ENCODE data around the gene ERC2.
"Not testable (repeated sequence)": the region's sequence is repeated elsewhere in the genome, so short reads cannot be mapped to it uniquely, and the experiment has no call there.

The ERC2 gene

GRCh38 chr3:55863028-55863427 is 605.2 kb downstream of the ERC2 start:
- Histone ChIP-seq H3K9me3 (ENCODE audit: low read length) (no peaks in the 10 kb centered on the region), H3K4me3 (ENCODE audit: low read depth in 1 of 2, low read length in 2 of 2) (no peak overlapping the region), H3K36me3 (ENCODE audit: insufficient read depth, low read length) (no peaks in the 10 kb centered on the region), H3K9ac (ENCODE audit: low read length) (no peak overlapping the region), H3K4me1 (ENCODE audit: insufficient read depth, low read length) (no peaks in the 10 kb centered on the region), H3K27me3 (ENCODE audit: control insufficient read depth in 1 of 2, insufficient read depth in 2 of 2, low read length in 2 of 2) (no peaks in the 10 kb centered on the region), H3K27ac (ENCODE audit: low read depth, low read length) (no peak overlapping the region)

- no peak overlapping the region for H3K27ac ChIP-seq (ENCODE audit: low read depth, low read length)
- no peak overlapping the region for H3K4me3 ChIP-seq (ENCODE audit: low read depth in 1 of 2, low read length in 2 of 2)
These were observed 608.1 kb downstream of the ERC2 start for GRCh38 chr3:55860049-55860721.

GRCh38 chr3:55859305-55859704 is 609.0 kb downstream of the ERC2 start:
- Histone ChIP-seq H3K4me3 (ENCODE audit: low read depth in 1 of 2, low read length in 2 of 2) (no peak overlapping the region), H3K9ac (ENCODE audit: low read length) (no peak overlapping the region), H3K27me3 (ENCODE audit: control insufficient read depth in 1 of 2, insufficient read depth in 2 of 2, low read length in 2 of 2) (no peaks in the 10 kb centered on the region), H3K27ac (ENCODE audit: low read depth, low read length) (no peak overlapping the region), H3K36me3 (ENCODE audit: insufficient read depth, low read length) (no peaks in the 10 kb centered on the region), H3K9me3 (ENCODE audit: low read length) (no peaks in the 10 kb centered on the region), H3K4me1 (ENCODE audit: insufficient read depth, low read length) (no peaks in the 10 kb centered on the region)

More at GRCh38 chr3:55860049-55860721, 608.1 kb downstream of the ERC2 start:
- Histone ChIP-seq H3K36me3 (ENCODE audit: insufficient read depth, low read length) (no peaks in the 10 kb centered on the region), H3K4me1 (ENCODE audit: insufficient read depth, low read length) (no peaks in the 10 kb centered on the region), H3K9me3 (ENCODE audit: low read length) (no peaks in the 10 kb centered on the region), H3K27me3 (ENCODE audit: control insufficient read depth in 1 of 2, insufficient read depth in 2 of 2, low read length in 2 of 2) (no peaks in the 10 kb centered on the region), H3K9ac (ENCODE audit: low read length) (no peak overlapping the region)

- H3K9me3 ChIP-seq (ENCODE audit: low read length): no peaks in the 10 kb centered on the region
- H3K36me3 ChIP-seq (ENCODE audit: insufficient read depth, low read length): no peaks in the 10 kb centered on the region
- H3K27me3 ChIP-seq (ENCODE audit: control insufficient read depth in 1 of 2, insufficient read depth in 2 of 2, low read length in 2 of 2): no peaks in the 10 kb centered on the region
- H3K4me3 ChIP-seq (ENCODE audit: low read depth in 1 of 2, low read length in 2 of 2): no peak overlapping the region
- H3K4me1 ChIP-seq (ENCODE audit: insufficient read depth, low read length): no peaks in the 10 kb centered on the region
- H3K27ac ChIP-seq (ENCODE audit: low read depth, low read length): no peak overlapping the region
- H3K9ac ChIP-seq (ENCODE audit: low read length): no peak overlapping the region
These were observed 609.5 kb downstream of the ERC2 start for GRCh38 chr3:55858727-55859126.

- Histone ChIP-seq H3K4me1 (ENCODE audit: insufficient read depth, low read length) (no peaks in the 10 kb centered on the region), H3K4me3 (ENCODE audit: low read depth in 1 of 2, low read length in 2 of 2) (no peak overlapping the region), H3K27me3 (ENCODE audit: control insufficient read depth in 1 of 2, insufficient read depth in 2 of 2, low read length in 2 of 2) (no peaks in the 10 kb centered on the region), H3K27ac (ENCODE audit: low read depth, low read length) (no peak overlapping the region), H3K36me3 (ENCODE audit: insufficient read depth, low read length) (no peaks in the 10 kb centered on the region), H3K9ac (ENCODE audit: low read length) (no peak overlapping the region), H3K9me3 (ENCODE audit: low read length) (no peaks in the 10 kb centered on the region)
These were observed 610.0 kb downstream of the ERC2 start for GRCh38 chr3:55858302-55858701.

GRCh38 chr3:55857633-55858032 is 610.6 kb downstream of the ERC2 start:
- no peak overlapping the region for H3K27ac ChIP-seq (ENCODE audit: low read depth, low read length)

GRCh38 chr3:55855311-55855710 is 613.0 kb downstream of the ERC2 start:
- H3K9ac ChIP-seq (ENCODE audit: low read length): no peak overlapping the region
- H3K36me3 ChIP-seq (ENCODE audit: insufficient read depth, low read length): no peaks in the 10 kb centered on the region
- no peak overlapping the region for H3K27ac ChIP-seq (ENCODE audit: low read depth, low read length)
- no peaks in the 10 kb centered on the region for H3K9me3 ChIP-seq (ENCODE audit: low read length)
- no peak overlapping the region for H3K4me3 ChIP-seq (ENCODE audit: low read depth in 1 of 2, low read length in 2 of 2)
- H3K27me3 ChIP-seq (ENCODE audit: control insufficient read depth in 1 of 2, insufficient read depth in 2 of 2, low read length in 2 of 2): no peaks in the 10 kb centered on the region
- H3K4me1 ChIP-seq (ENCODE audit: insufficient read depth, low read length): no peaks in the 10 kb centered on the region

More at GRCh38 chr3:55857633-55858032, 610.6 kb downstream of the ERC2 start:
- no peaks in the 10 kb centered on the region for H3K4me1 ChIP-seq (ENCODE audit: insufficient read depth, low read length)
- H3K9me3 ChIP-seq (ENCODE audit: low read length): no peaks in the 10 kb centered on the region
- H3K4me3 ChIP-seq (ENCODE audit: low read depth in 1 of 2, low read length in 2 of 2): no peak overlapping the region
- no peaks in the 10 kb centered on the region for H3K36me3 ChIP-seq (ENCODE audit: insufficient read depth, low read length)
- H3K9ac ChIP-seq (ENCODE audit: low read length): no peak overlapping the region
- H3K27me3 ChIP-seq (ENCODE audit: control insufficient read depth in 1 of 2, insufficient read depth in 2 of 2, low read length in 2 of 2): no peaks in the 10 kb centered on the region

- H3K27me3 ChIP-seq (ENCODE audit: control insufficient read depth in 1 of 2, insufficient read depth in 2 of 2, low read length in 2 of 2): no peaks in the 10 kb centered on the region
- no peak overlapping the region for H3K9ac ChIP-seq (ENCODE audit: low read length)
- H3K9me3 ChIP-seq (ENCODE audit: low read length): no peaks in the 10 kb centered on the region
- no peak overlapping the region for H3K27ac ChIP-seq (ENCODE audit: low read depth, low read length)
- H3K4me1 ChIP-seq (ENCODE audit: insufficient read depth, low read length): no peaks in the 10 kb centered on the region
- no peak overlapping the region for H3K4me3 ChIP-seq (ENCODE audit: low read depth in 1 of 2, low read length in 2 of 2)
- H3K36me3 ChIP-seq (ENCODE audit: insufficient read depth, low read length): no peaks in the 10 kb centered on the region
These were observed 613.8 kb downstream of the ERC2 start for GRCh38 chr3:55854494-55854893.

- H3K27me3 ChIP-seq (ENCODE audit: control insufficient read depth in 1 of 2, insufficient read depth in 2 of 2, low read length in 2 of 2): no peaks in the 10 kb centered on the region
These were observed 615.9 kb downstream of the ERC2 start for GRCh38 chr3:55852326-55852725.

GRCh38 chr3:55842204-55842603 is 626.1 kb downstream of the ERC2 start:
- Histone ChIP-seq H3K36me3 (ENCODE audit: insufficient read depth, low read length) (no peaks in the 10 kb centered on the region), H3K4me3 (ENCODE audit: low read depth in 1 of 2, low read length in 2 of 2) (no peak overlapping the region), H3K27ac (ENCODE audit: low read depth, low read length) (no peak overlapping the region), H3K27me3 (ENCODE audit: control insufficient read depth in 1 of 2, insufficient read depth in 2 of 2, low read length in 2 of 2) (no peaks in the 10 kb centered on the region), H3K9ac (ENCODE audit: low read length) (no peak overlapping the region), H3K9me3 (ENCODE audit: low read length) (no peaks in the 10 kb centered on the region), H3K4me1 (ENCODE audit: insufficient read depth, low read length) (no peaks in the 10 kb centered on the region)

More at GRCh38 chr3:55852326-55852725, 615.9 kb downstream of the ERC2 start:
- no peaks in the 10 kb centered on the region for H3K4me1 ChIP-seq (ENCODE audit: insufficient read depth, low read length)
- H3K36me3 ChIP-seq (ENCODE audit: insufficient read depth, low read length): no peaks in the 10 kb centered on the region
- no peak overlapping the region for H3K9ac ChIP-seq (ENCODE audit: low read length)
- no peak overlapping the region for H3K4me3 ChIP-seq (ENCODE audit: low read depth in 1 of 2, low read length in 2 of 2)
- no peak overlapping the region for H3K27ac ChIP-seq (ENCODE audit: low read depth, low read length)
- H3K9me3 ChIP-seq (ENCODE audit: low read length): no peaks in the 10 kb centered on the region

GRCh38 chr3:55831876-55832275 is 636.4 kb downstream of the ERC2 start:
- H3K36me3 ChIP-seq (ENCODE audit: insufficient read depth, low read length); H3K4me3 ChIP-seq (ENCODE audit: low read depth in 1 of 2, low read length in 2 of 2); H3K9ac ChIP-seq (ENCODE audit: low read length); H3K27me3 ChIP-seq (ENCODE audit: control insufficient read depth in 1 of 2, insufficient read depth in 2 of 2, low read length in 2 of 2); H3K9me3 ChIP-seq (ENCODE audit: low read length); H3K27ac ChIP-seq (ENCODE audit: low read depth, low read length); H3K4me1 ChIP-seq (ENCODE audit: insufficient read depth, low read length): not testable (repeated sequence)

- H3K4me3 ChIP-seq (ENCODE audit: low read depth in 1 of 2, low read length in 2 of 2): no peak overlapping the region
- no peaks in the 10 kb centered on the region for H3K36me3 ChIP-seq (ENCODE audit: insufficient read depth, low read length)
- H3K4me1 ChIP-seq (ENCODE audit: insufficient read depth, low read length): no peaks in the 10 kb centered on the region
- no peaks in the 10 kb centered on the region for H3K9me3 ChIP-seq (ENCODE audit: low read length)
- H3K27me3 ChIP-seq (ENCODE audit: control insufficient read depth in 1 of 2, insufficient read depth in 2 of 2, low read length in 2 of 2): no peaks in the 10 kb centered on the region
- H3K27ac ChIP-seq (ENCODE audit: low read depth, low read length): no peak overlapping the region
- no peak overlapping the region for H3K9ac ChIP-seq (ENCODE audit: low read length)
These were observed 639.6 kb downstream of the ERC2 start for GRCh38 chr3:55828712-55829111.

Measured in muscle layer of colon (tissue), 2 donors.